GM19025 (cell line): ENCODE data around the gene LMO7.

Experiments
- ATAC-seq: cut with Tn5 transposase; IDR thresholded peaks from one replicate; pipeline ENCODE4 v1.9.1; 2021; ENCODE audit warnings: mild to moderate bottlenecking, low read depth, moderate library complexity; ENCODE audit not compliant: unreplicated experiment

LMO7 gene

GRCh38 chr13:75795274-75795673 lies 159.1 kb downstream of the LMO7 start:
- ATAC-seq = no peak

- no peak for ATAC-seq
Observed at GRCh38 chr13:75796825-75797224, 160.7 kb downstream of the LMO7 start.

- no peak for ATAC-seq
Observed at GRCh38 chr13:75797239-75797638, 161.1 kb downstream of the LMO7 start.

- ATAC-seq = no peak
Observed at GRCh38 chr13:75797719-75798118, 161.6 kb downstream of the LMO7 start.

GRCh38 chr13:75798353-75799255 lies 162.5 kb downstream of the LMO7 start:
- ATAC-seq = no peak

- ATAC-seq = no peak
Observed at GRCh38 chr13:75800545-75800944, 164.4 kb downstream of the LMO7 start.

GRCh38 chr13:75801388-75801945 lies 165.3 kb downstream of the LMO7 start:
- no peak for ATAC-seq

GRCh38 chr13:75802161-75802560 lies 166.0 kb downstream of the LMO7 start:
- ATAC-seq = no peak

- no peak for ATAC-seq
Observed at GRCh38 chr13:75803164-75803611, 167.1 kb downstream of the LMO7 start.

GRCh38 chr13:75804054-75804453 lies 167.9 kb downstream of the LMO7 start:
- no peak for ATAC-seq

GRCh38 chr13:75804605-75805004 lies 168.5 kb downstream of the LMO7 start:
- ATAC-seq = no peak

GRCh38 chr13:75806117-75806516 lies 170.0 kb downstream of the LMO7 start:
- no peak for ATAC-seq

GRCh38 chr13:75811361-75811760 lies 175.2 kb downstream of the LMO7 start:
- no peak for ATAC-seq

GRCh38 chr13:75811841-75812240 lies 175.7 kb downstream of the LMO7 start:
- no peak for ATAC-seq

GRCh38 chr13:75812751-75813181 lies 176.6 kb downstream of the LMO7 start:
- ATAC-seq = no peak

GRCh38 chr13:75813323-75813722 lies 177.2 kb downstream of the LMO7 start:
- no peak for ATAC-seq

GRCh38 chr13:75818179-75818967 lies 182.2 kb downstream of the LMO7 start:
- no peak for ATAC-seq

- ATAC-seq = no peak
Observed at GRCh38 chr13:75818968-75819225, 182.8 kb downstream of the LMO7 start.

GRCh38 chr13:75825161-75825560 lies 189.0 kb downstream of the LMO7 start:
- no peak for ATAC-seq

GRCh38 chr13:75825594-75825993 lies 189.5 kb downstream of the LMO7 start:
- no peak for ATAC-seq

GRCh38 chr13:75826391-75826790 lies 190.3 kb downstream of the LMO7 start:
- no peak for ATAC-seq
